PFSK-1 (cell line): Measurements from ENCODE around the gene PROCA1.
A peak's percentile ranks its signal among the peaks of the same experiment; 100 is the strongest.

ENCODE experiments used
- FOXP2 ChIP-seq: optimal IDR thresholded peaks from 2 replicates; pipeline ENCODE3; 2011; ENCODE audit warnings: borderline replicate concordance, control low read depth, inconsistent platforms; ENCODE audit not compliant: insufficient read depth; ENCODE audit errors: extremely low read length, extremely low read depth
- POLR2AphosphoS5 ChIP-seq: IDR thresholded peaks from 2 replicates; pipeline ENCODE4 v1.6.1; 2012; ENCODE audit warnings: low read depth, mild to moderate bottlenecking, control low read depth, low read length, moderate library complexity
- REST ChIP-seq, 2 experiments: IDR thresholded peaks; 2 replicates each; pipeline versions ENCODE4 v1.6.1 to v1.8.0; 2011 to 2012; ENCODE audit warnings: low read depth in 2 of 2, low read length in 2 of 2, control low read depth in 1 of 2, inconsistent platforms in 1 of 2, mild to moderate bottlenecking in 1 of 2, moderate library complexity in 1 of 2; ENCODE audit not compliant: insufficient read depth in 1 of 2
- SIN3A ChIP-seq: IDR thresholded peaks from 2 replicates; pipeline ENCODE4 v1.6.1; 2012; ENCODE audit warnings: mild to moderate bottlenecking, low read length, moderate library complexity, borderline replicate concordance; ENCODE audit not compliant: insufficient read depth
- TAF1 ChIP-seq: IDR thresholded peaks from 2 replicates; pipeline ENCODE4 v1.6.1; 2012; ENCODE audit warnings: low read length, control low read depth, borderline replicate concordance; ENCODE audit not compliant: insufficient read depth

The PROCA1 gene

DNA sequence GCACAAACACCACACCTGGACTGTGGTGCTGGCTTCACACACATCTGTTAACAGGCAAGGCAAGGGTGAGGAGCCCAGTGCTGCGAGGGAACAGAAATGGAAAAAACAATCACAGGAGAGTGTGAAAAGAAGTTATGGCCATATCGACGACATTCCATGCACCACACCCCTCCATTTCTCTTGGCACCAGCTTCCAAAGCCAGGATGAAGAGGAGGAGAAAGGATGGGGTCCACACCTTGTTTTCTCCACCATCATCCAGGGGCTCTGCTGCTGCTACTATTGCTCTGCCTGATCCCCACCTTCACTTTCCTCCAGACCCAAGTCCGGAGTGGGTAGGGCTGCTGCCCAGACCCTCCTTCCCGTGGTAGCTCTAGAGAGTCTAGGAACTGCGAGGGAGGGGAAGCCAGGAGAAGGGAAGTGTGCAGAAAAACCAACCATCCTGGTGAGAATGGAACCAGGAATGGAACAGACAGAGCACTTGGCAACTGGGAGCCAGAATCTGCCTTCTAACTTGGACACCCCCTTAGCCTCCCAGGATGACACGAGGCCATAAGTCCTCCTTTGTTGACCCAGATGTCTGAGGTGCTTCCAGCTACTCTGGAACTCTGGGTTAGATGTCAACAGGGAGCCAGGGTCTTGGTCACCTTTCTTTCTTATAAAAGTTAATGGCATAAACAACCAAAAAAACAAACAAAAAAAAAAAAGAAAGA lies 1.2 kb upstream of the PROCA1 start:
- TF ChIP-seq SIN3A (no peak), POLR2AphosphoS5 (no peak), TAF1 (no peak), REST (IDR thresholded peaks at IDR 0.05; ENCODE audit: insufficient read depth in 1 of 2, low read depth in 2 of 2, low read length in 2 of 2) (no peak), FOXP2 (no peak)

GRCh38 chr17:28712032-28712704 lies 480 bp upstream of the PROCA1 start:
- TF ChIP-seq POLR2AphosphoS5, result no peak
- no peak for TF ChIP-seq SIN3A
- no peak for TF ChIP-seq FOXP2
- no peak for TF ChIP-seq TAF1
- TF ChIP-seq REST (IDR thresholded peaks at IDR 0.05; ENCODE audit: insufficient read depth in 1 of 2, low read depth in 2 of 2, low read length in 2 of 2), result no peak

- TF ChIP-seq POLR2AphosphoS5 (peak; percentile 98), REST (IDR thresholded peaks at IDR 0.05; ENCODE audit: insufficient read depth in 1 of 2, low read depth in 2 of 2, low read length in 2 of 2) (no peak), SIN3A (no peak), TAF1 (0 out of 2 replicates have a peak, but pooled peaks have one; percentile 40)
Measured at GRCh38 chr17:28710861-28711722, 596 bp downstream of the PROCA1 start.

GRCh38 chr17:28707339-28707720 lies 4.4 kb downstream of the PROCA1 start:
- no peak for TF ChIP-seq SIN3A
- TF ChIP-seq TAF1, result no peak
- TF ChIP-seq POLR2AphosphoS5, result no peak
- TF ChIP-seq REST (IDR thresholded peaks at IDR 0.05; ENCODE audit: insufficient read depth in 1 of 2, low read depth in 2 of 2, low read length in 2 of 2), result no peak
- no peak for TF ChIP-seq FOXP2
